ENCODE measurements around the gene COP1.

COP1 gene

GRCh38 chr1:175968486-175969172, 238.5 kb downstream of the COP1 start:
- in situ Hi-C loops (cut with HindIII; ENCODE audit: low sequenced_read_pairs), result no loop called here
- DNase-seq (ENCODE audit: low read depth, low spot score), result no peak
- TF ChIP-seq CTCF (IDR thresholded peaks at IDR 0.05; ENCODE audit: low read depth, low read length), result no peak
- no peak overlapping the region for H3K4me3 ChIP-seq (ENCODE audit: low read depth, low read length)

GRCh38 chr1:175963740-175964139, 243.3 kb downstream of the COP1 start:
- TF ChIP-seq CTCF (IDR thresholded peaks at IDR 0.05; ENCODE audit: low read depth, low read length), result no peak
- in situ Hi-C loops (cut with HindIII; ENCODE audit: low sequenced_read_pairs), result no loop called here
- DNase-seq (ENCODE audit: low read depth, low spot score), result no peak
- no peak overlapping the region for H3K4me3 ChIP-seq (ENCODE audit: low read depth, low read length)

DNA sequence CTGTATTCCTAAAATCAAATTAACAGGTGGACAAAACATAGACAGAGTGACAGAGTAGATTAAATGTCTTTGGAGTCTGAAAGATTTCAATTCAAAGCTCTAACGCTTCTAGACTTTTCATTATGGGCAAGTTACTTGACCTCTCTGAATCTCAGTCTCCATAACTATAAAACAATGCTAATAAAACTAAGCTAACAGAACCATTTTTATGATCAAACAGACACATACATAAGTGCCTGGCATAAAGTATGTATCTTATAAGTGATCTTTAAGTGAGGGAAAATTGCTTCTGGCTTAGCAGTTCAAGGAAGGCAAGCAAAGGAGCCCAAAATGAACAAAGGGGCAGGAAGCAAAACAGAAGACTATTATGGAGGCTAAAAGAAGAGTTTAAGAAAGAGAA, 246.9 kb downstream of the COP1 start:
- no peak overlapping the region for H3K4me3 ChIP-seq (ENCODE audit: low read depth, low read length)
- in situ Hi-C loops (cut with HindIII; ENCODE audit: low sequenced_read_pairs), result no loop called here
- TF ChIP-seq CTCF (IDR thresholded peaks at IDR 0.05; ENCODE audit: low read depth, low read length), result no peak
- no peak for DNase-seq (ENCODE audit: low read depth, low spot score)

DNA sequence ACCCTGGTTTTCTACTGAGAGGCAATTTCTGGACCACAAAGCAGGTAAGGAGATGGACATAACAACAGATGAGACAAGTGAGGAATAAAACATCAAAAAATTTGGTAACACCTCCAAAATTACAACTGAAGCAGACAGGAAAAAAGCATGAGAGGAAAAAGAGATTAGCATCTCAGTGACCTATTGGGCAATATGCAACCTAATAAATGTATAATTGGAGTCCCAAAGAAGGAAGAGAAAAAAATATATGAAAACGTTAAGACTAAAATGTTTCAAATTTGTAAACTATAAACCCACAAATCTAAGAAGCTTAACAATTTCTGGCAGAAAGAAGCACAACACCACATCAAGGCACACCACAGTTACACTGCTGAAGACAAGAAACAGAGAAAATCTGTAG, 255.5 kb downstream of the COP1 start:
- in situ Hi-C loops (cut with HindIII; ENCODE audit: low sequenced_read_pairs), result no loop called here
- DNase-seq (ENCODE audit: low read depth, low spot score), result no peak
- no peak overlapping the region for H3K4me3 ChIP-seq (ENCODE audit: low read depth, low read length)
- TF ChIP-seq CTCF (IDR thresholded peaks at IDR 0.05; ENCODE audit: low read depth, low read length), result no peak

DNA sequence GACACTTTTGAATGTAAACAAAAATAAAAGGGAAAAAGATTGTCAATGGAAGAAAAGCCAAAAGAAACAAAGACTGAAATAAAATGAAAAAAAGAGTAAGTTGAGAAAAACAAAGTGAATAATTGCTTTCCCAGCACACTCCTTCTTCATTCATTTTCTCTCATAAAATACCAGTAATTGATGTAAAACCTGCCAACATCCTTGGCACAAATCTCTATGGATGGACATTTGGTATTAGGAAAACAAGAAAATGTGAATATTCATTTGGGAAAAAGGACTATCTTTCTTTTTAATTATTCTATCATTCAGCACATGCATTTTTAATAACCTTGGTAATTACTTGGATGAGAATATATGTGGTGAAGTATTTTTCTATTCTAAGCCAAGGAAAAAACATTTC, 259.3 kb downstream of the COP1 start:
- no peak for DNase-seq (ENCODE audit: low read depth, low spot score)
- no peak for TF ChIP-seq CTCF (IDR thresholded peaks at IDR 0.05; ENCODE audit: low read depth, low read length)
- in situ Hi-C loops (cut with HindIII; ENCODE audit: low sequenced_read_pairs), result no loop called here
- no peak overlapping the region for H3K4me3 ChIP-seq (ENCODE audit: low read depth, low read length)

DNA sequence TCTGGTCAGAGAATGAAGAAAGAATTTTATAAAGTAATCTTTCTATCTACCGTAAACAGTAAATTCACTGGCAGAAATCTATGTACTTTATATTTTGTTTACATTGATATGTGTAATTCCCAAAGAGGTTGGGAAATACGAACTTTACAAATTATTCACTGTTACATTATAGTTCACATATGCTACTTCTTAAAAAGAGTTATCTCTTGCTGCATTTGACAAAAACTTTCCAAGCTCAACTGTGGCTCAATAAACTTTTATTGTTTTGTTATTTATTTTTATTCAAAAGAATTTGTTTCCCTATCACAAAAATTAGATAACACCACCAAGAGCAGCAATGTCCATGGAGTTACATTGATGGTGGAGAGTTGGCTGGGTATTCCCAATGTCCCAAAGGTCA, 262.5 kb downstream of the COP1 start:
- DNase-seq (ENCODE audit: low read depth, low spot score), result no peak
- H3K4me3 ChIP-seq (ENCODE audit: low read depth, low read length), result no peak overlapping the region
- in situ Hi-C loops (cut with HindIII; ENCODE audit: low sequenced_read_pairs), result no loop called here
- no peak for TF ChIP-seq CTCF (IDR thresholded peaks at IDR 0.05; ENCODE audit: low read depth, low read length)

Measured in astrocyte of the spinal cord (primary cell).